GM18858 (cell line): ENCODE results near the gene FOXJ1.

Experiments
- ATAC-seq: cut with Tn5 transposase; IDR thresholded peaks from one replicate; pipeline ENCODE4 v1.9.1; 2021; ENCODE audit not compliant: unreplicated experiment

The FOXJ1 gene

GRCh38 chr17:76142039-76142584 is 1.1 kb upstream of the FOXJ1 start:
- no peak for ATAC-seq

GRCh38 chr17:76140661-76141211 is 309 bp downstream of the FOXJ1 start:
- no peak for ATAC-seq

GRCh38 chr17:76139801-76140660 is 1.0 kb downstream of the FOXJ1 start:
- ATAC-seq = no peak

GRCh38 chr17:76138896-76139752 is 1.9 kb downstream of the FOXJ1 start:
- no peak for ATAC-seq

- ATAC-seq = no peak
Observed at GRCh38 chr17:76138234-76138895, 2.7 kb downstream of the FOXJ1 start.

GRCh38 chr17:76137351-76138233 is 3.5 kb downstream of the FOXJ1 start:
- no peak for ATAC-seq

GRCh38 chr17:76137001-76137350 is 4.1 kb downstream of the FOXJ1 start:
- ATAC-seq = no peak

- no peak for ATAC-seq
Observed at GRCh38 chr17:76136276-76137000, 4.6 kb downstream of the FOXJ1 start.

- no peak for ATAC-seq
Observed at GRCh38 chr17:76135810-76136188, 5.2 kb downstream of the FOXJ1 start.

GRCh38 chr17:76134911-76135809 is 5.9 kb downstream of the FOXJ1 start:
- no peak for ATAC-seq

- ATAC-seq = no peak
Observed at GRCh38 chr17:76132574-76133338, 8.3 kb downstream of the FOXJ1 start.

GRCh38 chr17:76131692-76132573 is 9.1 kb downstream of the FOXJ1 start:
- ATAC-seq = no peak

GRCh38 chr17:76131051-76131691 is 9.9 kb downstream of the FOXJ1 start:
- ATAC-seq = no peak

- ATAC-seq = no peak
Observed at GRCh38 chr17:76130473-76130872, 10.6 kb downstream of the FOXJ1 start.

GRCh38 chr17:76125922-76126321 is 15.1 kb downstream of the FOXJ1 start:
- ATAC-seq = no peak

GRCh38 chr17:76125391-76125675 is 15.7 kb downstream of the FOXJ1 start:
- ATAC-seq = no peak
